GM23338 (cell line): ENCODE data around the gene XAB2. TPM values are rescaled to one million over a fixed set of nuclear protein-coding genes. Genes with fewer than 3 reads are reported as not detected.

ENCODE experiments used
- ATAC-seq: fragments of 200-7000 bp; cut with Tn5 transposase; 3 replicates; pipeline ENCODE4 v1.9.1; 2020
- DNase-seq: peaks from one replicate; pipeline ENCODE4 v3.0.0-alpha.2; 2015; ENCODE audit warnings: low spot score
- H2AFZ ChIP-seq: fragments of 200-600 bp; sonication (generic); 2 replicates; pipeline ENCODE4 v1.8.0; 2016; ENCODE audit warnings: antibody characterized with exemption, mild to moderate bottlenecking, moderate library complexity
- H3F3A ChIP-seq: fragments of 200-600 bp; sonication (generic); replicated peaks from 2 replicates; pipeline ENCODE4 v1.8.0; 2017; ENCODE audit warnings: antibody characterized with exemption, mixed run types, low read depth
- H3K27ac ChIP-seq: fragments of 200-600 bp; sonication (generic); 2 replicates; pipeline ENCODE4 v1.6.1; 2016; ENCODE audit warnings: low read depth
- H3K27me3 ChIP-seq: fragments of 200-600 bp; sonication (generic); 2 replicates; pipeline ENCODE4 v1.8.0; 2016; ENCODE audit warnings: mild to moderate bottlenecking, mixed run types, moderate library complexity; ENCODE audit not compliant: insufficient read depth
- H3K36me3 ChIP-seq: fragments of 200-600 bp; sonication (generic); 2 replicates; pipeline ENCODE4 v1.8.0; 2016; ENCODE audit warnings: mild to moderate bottlenecking; ENCODE audit not compliant: insufficient read depth
- H3K4me1 ChIP-seq: fragments of 200-600 bp; sonication (generic); 2 replicates; pipeline ENCODE4 v1.8.0; 2016; ENCODE audit warnings: mild to moderate bottlenecking, moderate library complexity; ENCODE audit not compliant: insufficient read depth
- H3K4me2 ChIP-seq: fragments of 200-600 bp; sonication (generic); 2 replicates; pipeline ENCODE4 v1.7.1; 2017; ENCODE audit warnings: mixed run types
- H3K4me3 ChIP-seq: fragments of 200-600 bp; sonication (generic); 2 replicates; pipeline ENCODE4 v1.6.1; 2016; ENCODE audit warnings: mixed run types
- H3K79me2 ChIP-seq: fragments of 200-600 bp; sonication (generic); replicated peaks from 2 replicates; pipeline ENCODE4 v1.8.0; 2017; ENCODE audit warnings: mild to moderate bottlenecking; ENCODE audit not compliant: insufficient read depth
- H3K9me2 ChIP-seq: fragments of 200-600 bp; sonication (generic); 2 replicates; pipeline ENCODE4 v1.8.0; 2017; ENCODE audit not compliant: insufficient read depth
- H4K20me1 ChIP-seq: fragments of 200-600 bp; sonication (generic); replicated peaks from 2 replicates; pipeline ENCODE4 v1.8.0; 2017; ENCODE audit warnings: mild to moderate bottlenecking; ENCODE audit not compliant: insufficient read depth
- H3K27ac Mint-ChIP-seq: 2 replicates; pipeline ENCODE4 v1.8.0; 2020; ENCODE audit warnings: inconsistent platforms, mild to moderate bottlenecking, moderate library complexity, mixed read lengths
- H3K27me3 Mint-ChIP-seq: 3 replicates; pipeline ENCODE4 v1.8.0; 2022; ENCODE audit warnings: low read depth, mild to moderate bottlenecking, moderate library complexity, mixed read lengths, inconsistent platforms; ENCODE audit not compliant: insufficient read depth, poor library complexity
- H3K36me3 Mint-ChIP-seq: 3 replicates; pipeline ENCODE4 v1.8.0; 2021; ENCODE audit warnings: low read depth, mild to moderate bottlenecking, inconsistent platforms, moderate library complexity, mixed read lengths
- H3K4me1 Mint-ChIP-seq: 3 replicates; pipeline ENCODE4 v1.8.0; 2020; ENCODE audit warnings: mild to moderate bottlenecking, inconsistent platforms, mixed read lengths
- H3K4me3 Mint-ChIP-seq: 3 replicates; pipeline ENCODE4 v1.8.0; 2021; ENCODE audit warnings: moderate library complexity, mild to moderate bottlenecking, inconsistent platforms, mixed read lengths
- H3K9me3 Mint-ChIP-seq: 3 replicates; pipeline ENCODE4 v1.8.0; 2020; ENCODE audit warnings: moderate library complexity, mild to moderate bottlenecking, inconsistent platforms, mixed read lengths
- CREB1 ChIP-seq: fragments of 250-450 bp; sonication (Bioruptor Pico); IDR thresholded peaks from 2 replicates; pipeline ENCODE4 v1.5.0; 2020; ENCODE audit warnings: low read depth, mild to moderate bottlenecking, moderate library complexity
- EZH2 ChIP-seq: fragments of 200-600 bp; sonication (generic); IDR thresholded peaks from one replicate; pipeline ENCODE4 v1.8.0; 2017; ENCODE audit warnings: antibody characterized with exemption, mild to moderate bottlenecking, low read depth; ENCODE audit not compliant: unreplicated experiment
- EZH2phosphoT487 ChIP-seq: fragments of 200-600 bp; sonication (generic); IDR thresholded peaks from one replicate; pipeline ENCODE4 v1.8.1; 2018; ENCODE audit warnings: antibody characterized with exemption; ENCODE audit not compliant: unreplicated experiment
- JUNB ChIP-seq: IDR thresholded peaks from one replicate; pipeline ENCODE4 v1.6.1; 2016; ENCODE audit warnings: antibody characterized with exemption; ENCODE audit not compliant: unreplicated experiment
- NANOG ChIP-seq: IDR thresholded peaks from 2 replicates; pipeline ENCODE4 v1.6.1; 2016; ENCODE audit warnings: antibody characterized with exemption, borderline replicate concordance
- POLR2AphosphoS5 ChIP-seq: IDR thresholded peaks from 2 replicates; pipeline ENCODE4 v1.6.1; 2016; ENCODE audit warnings: antibody characterized with exemption, low read depth
- STAT1 ChIP-seq: IDR thresholded peaks from one replicate; pipeline ENCODE4 v1.6.1; 2016; ENCODE audit warnings: antibody characterized with exemption; ENCODE audit not compliant: unreplicated experiment
- ZNF114 ChIP-seq: fragments of 250-450 bp; sonication (Bioruptor Pico); IDR thresholded peaks from 2 replicates; pipeline ENCODE4 v1.5.0; 2020; ENCODE audit warnings: mild to moderate bottlenecking, moderate library complexity
- ZNF331 ChIP-seq: fragments of 250-450 bp; sonication (Bioruptor Pico); IDR thresholded peaks from 2 replicates; pipeline ENCODE4 v1.5.0; 2020; ENCODE audit warnings: low read depth, mild to moderate bottlenecking, moderate library complexity
- polyA plus RNA-seq: library from polyadenylated mRNA; unstranded; fragments of >200 nt; fragmentation: Nextera tagmentation; extraction: Ambion mirVana; gene quantifications from 2 replicates; pipeline ENCODE4 v1.2.1, GENCODE V29; 2016
- total RNA-seq: library from RNA; depleted of rRNA; stranded (reverse); fragments of >200 nt; shearing (Covaris generic); gene quantifications from 2 replicates; pipeline ENCODE4 v1.2.3, GENCODE V29; 2014
- TF ChIP-seq, protein P1 (sequence below): fragments of 250-450 bp; sonication (Bioruptor Pico); IDR thresholded peaks from 2 replicates; pipeline ENCODE4 v1.5.0; 2020; ENCODE audit warnings: mild to moderate bottlenecking, moderate library complexity
- TF ChIP-seq, protein P2 (sequence below): IDR thresholded peaks from one replicate; pipeline ENCODE4 v1.6.1; 2018; ENCODE audit warnings: antibody characterized with exemption; ENCODE audit not compliant: unreplicated experiment
- TF ChIP-seq, protein P3 (sequence below): IDR thresholded peaks from 2 replicates; pipeline ENCODE4 v1.6.1; 2016; ENCODE audit warnings: antibody characterized with exemption
- TF ChIP-seq, protein P4 (sequence below), 2 experiments: fragments of 200-600 bp in 1 of 2; sonication (generic) in 1 of 2; conservative IDR thresholded peaks; 2 replicates each; pipeline versions ENCODE4 v1.5.1 to v1.6.1; 2016 to 2017; ENCODE audit warnings: antibody characterized with exemption in 2 of 2, low read depth in 2 of 2, mild to moderate bottlenecking in 2 of 2, moderate library complexity in 1 of 2

XAB2 gene
- total and polyA plus RNA-seq, 2 experiments from 2014 or later = 18.4 to 69.0 TPM

DNA sequence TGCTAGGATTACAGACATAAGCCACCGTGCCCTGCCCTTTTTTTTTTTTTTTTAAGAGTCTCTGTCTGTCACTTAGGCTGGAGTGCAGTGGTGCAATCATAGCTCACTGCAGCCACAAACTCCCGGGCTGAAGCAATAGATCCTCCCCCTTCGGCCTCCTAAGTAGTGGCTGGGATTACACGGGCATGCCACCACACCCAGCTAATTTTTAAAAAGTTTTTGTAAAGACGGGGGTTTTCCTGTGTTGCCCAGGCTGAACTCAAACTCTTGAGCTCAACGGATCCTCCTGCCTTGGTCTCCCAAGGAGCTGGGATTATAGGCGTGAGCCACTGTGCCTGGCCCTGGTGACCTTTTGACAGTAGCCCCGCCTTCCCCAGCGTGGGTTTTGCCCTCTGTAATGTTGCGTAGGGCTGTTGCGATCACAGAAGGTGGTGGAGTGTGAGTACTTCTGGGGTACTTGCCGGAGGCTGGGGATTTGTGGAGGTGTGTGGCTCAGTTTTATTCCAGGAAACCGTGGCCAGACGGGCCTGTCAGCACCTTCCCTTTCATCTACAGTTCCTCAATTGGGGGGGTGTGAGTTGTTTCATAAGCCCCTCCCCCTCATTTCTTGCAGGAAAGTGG, 27.9 kb upstream of the XAB2 start:
- H3K27me3 ChIP-seq = peaks cover 20% of the 10 kb centered on the region
- H3K27ac ChIP-seq = no peak overlapping the region
- Mint-ChIP-seq H3K9me3 (0 out of 3 replicates have a peak, but pooled peaks cover 3% of the 10 kb centered on the region), H3K27me3 (peaks cover 21% of the 10 kb centered on the region), H3K4me3 (no peak overlapping the region), H3K4me1 (peaks cover 5% of the 10 kb centered on the region; the same call in 1 of the 3 replicates), H3K36me3 (no peaks in the 10 kb centered on the region), H3K27ac (no peak overlapping the region)
- H3K4me3 ChIP-seq = no peak overlapping the region
- no peaks in the 10 kb centered on the region for H3K79me2 ChIP-seq
- no peak overlapping the region for H3K4me2 ChIP-seq
- DNase-seq = no peak
- TF ChIP-seq NANOG (no peak), ZNF331 (CRISPR knock-in tag) (no peak), CREB1 (no peak), EZH2 (no peak), JUNB (no peak), ZNF114 (CRISPR knock-in tag) (no peak), STAT1 (no peak), EZH2phosphoT487 (no peak), POLR2AphosphoS5 (no peak)
- TF ChIP-seq, protein P1, sequence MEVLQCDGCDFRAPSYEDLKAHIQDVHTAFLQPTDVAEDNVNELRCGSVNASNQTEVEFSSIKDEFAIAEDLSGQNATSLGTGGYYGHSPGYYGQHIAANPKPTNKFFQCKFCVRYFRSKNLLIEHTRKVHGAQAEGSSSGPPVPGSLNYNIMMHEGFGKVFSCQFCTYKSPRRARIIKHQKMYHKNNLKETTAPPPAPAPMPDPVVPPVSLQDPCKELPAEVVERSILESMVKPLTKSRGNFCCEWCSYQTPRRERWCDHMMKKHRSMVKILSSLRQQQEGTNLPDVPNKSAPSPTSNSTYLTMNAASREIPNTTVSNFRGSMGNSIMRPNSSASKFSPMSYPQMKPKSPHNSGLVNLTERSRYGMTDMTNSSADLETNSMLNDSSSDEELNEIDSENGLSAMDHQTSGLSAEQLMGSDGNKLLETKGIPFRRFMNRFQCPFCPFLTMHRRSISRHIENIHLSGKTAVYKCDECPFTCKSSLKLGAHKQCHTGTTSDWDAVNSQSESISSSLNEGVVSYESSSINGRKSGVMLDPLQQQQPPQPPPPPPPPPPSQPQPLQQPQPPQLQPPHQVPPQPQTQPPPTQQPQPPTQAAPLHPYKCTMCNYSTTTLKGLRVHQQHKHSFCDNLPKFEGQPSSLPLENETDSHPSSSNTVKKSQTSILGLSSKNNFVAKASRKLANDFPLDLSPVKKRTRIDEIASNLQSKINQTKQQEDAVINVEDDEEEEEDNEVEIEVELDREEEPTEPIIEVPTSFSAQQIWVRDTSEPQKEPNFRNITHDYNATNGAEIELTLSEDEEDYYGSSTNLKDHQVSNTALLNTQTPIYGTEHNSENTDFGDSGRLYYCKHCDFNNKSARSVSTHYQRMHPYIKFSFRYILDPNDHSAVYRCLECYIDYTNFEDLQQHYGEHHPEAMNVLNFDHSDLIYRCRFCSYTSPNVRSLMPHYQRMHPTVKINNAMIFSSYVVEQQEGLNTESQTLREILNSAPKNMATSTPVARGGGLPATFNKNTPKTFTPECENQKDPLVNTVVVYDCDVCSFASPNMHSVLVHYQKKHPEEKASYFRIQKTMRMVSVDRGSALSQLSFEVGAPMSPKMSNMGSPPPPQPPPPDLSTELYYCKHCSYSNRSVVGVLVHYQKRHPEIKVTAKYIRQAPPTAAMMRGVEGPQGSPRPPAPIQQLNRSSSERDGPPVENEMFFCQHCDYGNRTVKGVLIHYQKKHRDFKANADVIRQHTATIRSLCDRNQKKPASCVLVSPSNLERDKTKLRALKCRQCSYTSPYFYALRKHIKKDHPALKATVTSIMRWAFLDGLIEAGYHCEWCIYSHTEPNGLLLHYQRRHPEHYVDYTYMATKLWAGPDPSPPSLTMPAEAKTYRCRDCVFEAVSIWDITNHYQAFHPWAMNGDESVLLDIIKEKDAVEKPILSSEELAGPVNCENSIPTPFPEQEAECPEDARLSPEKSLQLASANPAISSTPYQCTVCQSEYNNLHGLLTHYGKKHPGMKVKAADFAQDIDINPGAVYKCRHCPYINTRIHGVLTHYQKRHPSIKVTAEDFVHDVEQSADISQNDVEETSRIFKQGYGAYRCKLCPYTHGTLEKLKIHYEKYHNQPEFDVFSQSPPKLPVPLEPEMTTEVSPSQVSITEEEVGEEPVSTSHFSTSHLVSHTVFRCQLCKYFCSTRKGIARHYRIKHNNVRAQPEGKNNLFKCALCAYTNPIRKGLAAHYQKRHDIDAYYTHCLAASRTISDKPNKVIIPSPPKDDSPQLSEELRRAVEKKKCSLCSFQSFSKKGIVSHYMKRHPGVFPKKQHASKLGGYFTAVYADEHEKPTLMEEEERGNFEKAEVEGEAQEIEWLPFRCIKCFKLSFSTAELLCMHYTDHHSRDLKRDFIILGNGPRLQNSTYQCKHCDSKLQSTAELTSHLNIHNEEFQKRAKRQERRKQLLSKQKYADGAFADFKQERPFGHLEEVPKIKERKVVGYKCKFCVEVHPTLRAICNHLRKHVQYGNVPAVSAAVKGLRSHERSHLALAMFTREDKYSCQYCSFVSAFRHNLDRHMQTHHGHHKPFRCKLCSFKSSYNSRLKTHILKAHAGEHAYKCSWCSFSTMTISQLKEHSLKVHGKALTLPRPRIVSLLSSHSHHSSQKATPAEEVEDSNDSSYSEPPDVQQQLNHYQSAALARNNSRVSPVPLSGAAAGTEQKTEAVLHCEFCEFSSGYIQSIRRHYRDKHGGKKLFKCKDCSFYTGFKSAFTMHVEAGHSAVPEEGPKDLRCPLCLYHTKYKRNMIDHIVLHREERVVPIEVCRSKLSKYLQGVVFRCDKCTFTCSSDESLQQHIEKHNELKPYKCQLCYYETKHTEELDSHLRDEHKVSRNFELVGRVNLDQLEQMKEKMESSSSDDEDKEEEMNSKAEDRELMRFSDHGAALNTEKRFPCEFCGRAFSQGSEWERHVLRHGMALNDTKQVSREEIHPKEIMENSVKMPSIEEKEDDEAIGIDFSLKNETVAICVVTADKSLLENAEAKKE (CRISPR knock-in tag) = no peak
- TF ChIP-seq, protein P2, sequence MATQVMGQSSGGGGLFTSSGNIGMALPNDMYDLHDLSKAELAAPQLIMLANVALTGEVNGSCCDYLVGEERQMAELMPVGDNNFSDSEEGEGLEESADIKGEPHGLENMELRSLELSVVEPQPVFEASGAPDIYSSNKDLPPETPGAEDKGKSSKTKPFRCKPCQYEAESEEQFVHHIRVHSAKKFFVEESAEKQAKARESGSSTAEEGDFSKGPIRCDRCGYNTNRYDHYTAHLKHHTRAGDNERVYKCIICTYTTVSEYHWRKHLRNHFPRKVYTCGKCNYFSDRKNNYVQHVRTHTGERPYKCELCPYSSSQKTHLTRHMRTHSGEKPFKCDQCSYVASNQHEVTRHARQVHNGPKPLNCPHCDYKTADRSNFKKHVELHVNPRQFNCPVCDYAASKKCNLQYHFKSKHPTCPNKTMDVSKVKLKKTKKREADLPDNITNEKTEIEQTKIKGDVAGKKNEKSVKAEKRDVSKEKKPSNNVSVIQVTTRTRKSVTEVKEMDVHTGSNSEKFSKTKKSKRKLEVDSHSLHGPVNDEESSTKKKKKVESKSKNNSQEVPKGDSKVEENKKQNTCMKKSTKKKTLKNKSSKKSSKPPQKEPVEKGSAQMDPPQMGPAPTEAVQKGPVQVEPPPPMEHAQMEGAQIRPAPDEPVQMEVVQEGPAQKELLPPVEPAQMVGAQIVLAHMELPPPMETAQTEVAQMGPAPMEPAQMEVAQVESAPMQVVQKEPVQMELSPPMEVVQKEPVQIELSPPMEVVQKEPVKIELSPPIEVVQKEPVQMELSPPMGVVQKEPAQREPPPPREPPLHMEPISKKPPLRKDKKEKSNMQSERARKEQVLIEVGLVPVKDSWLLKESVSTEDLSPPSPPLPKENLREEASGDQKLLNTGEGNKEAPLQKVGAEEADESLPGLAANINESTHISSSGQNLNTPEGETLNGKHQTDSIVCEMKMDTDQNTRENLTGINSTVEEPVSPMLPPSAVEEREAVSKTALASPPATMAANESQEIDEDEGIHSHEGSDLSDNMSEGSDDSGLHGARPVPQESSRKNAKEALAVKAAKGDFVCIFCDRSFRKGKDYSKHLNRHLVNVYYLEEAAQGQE = no peak
- TF ChIP-seq, protein P3, sequence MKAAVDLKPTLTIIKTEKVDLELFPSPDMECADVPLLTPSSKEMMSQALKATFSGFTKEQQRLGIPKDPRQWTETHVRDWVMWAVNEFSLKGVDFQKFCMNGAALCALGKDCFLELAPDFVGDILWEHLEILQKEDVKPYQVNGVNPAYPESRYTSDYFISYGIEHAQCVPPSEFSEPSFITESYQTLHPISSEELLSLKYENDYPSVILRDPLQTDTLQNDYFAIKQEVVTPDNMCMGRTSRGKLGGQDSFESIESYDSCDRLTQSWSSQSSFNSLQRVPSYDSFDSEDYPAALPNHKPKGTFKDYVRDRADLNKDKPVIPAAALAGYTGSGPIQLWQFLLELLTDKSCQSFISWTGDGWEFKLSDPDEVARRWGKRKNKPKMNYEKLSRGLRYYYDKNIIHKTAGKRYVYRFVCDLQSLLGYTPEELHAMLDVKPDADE = no peak
- TF ChIP-seq, protein P4, sequence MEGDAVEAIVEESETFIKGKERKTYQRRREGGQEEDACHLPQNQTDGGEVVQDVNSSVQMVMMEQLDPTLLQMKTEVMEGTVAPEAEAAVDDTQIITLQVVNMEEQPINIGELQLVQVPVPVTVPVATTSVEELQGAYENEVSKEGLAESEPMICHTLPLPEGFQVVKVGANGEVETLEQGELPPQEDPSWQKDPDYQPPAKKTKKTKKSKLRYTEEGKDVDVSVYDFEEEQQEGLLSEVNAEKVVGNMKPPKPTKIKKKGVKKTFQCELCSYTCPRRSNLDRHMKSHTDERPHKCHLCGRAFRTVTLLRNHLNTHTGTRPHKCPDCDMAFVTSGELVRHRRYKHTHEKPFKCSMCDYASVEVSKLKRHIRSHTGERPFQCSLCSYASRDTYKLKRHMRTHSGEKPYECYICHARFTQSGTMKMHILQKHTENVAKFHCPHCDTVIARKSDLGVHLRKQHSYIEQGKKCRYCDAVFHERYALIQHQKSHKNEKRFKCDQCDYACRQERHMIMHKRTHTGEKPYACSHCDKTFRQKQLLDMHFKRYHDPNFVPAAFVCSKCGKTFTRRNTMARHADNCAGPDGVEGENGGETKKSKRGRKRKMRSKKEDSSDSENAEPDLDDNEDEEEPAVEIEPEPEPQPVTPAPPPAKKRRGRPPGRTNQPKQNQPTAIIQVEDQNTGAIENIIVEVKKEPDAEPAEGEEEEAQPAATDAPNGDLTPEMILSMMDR (conservative IDR thresholded peaks at IDR 0.05; ENCODE audit: low read depth in 2 of 2) = no peak
- no peaks in the 10 kb centered on the region for H3K36me3 ChIP-seq
- no peaks in the 10 kb centered on the region for H4K20me1 ChIP-seq
- H3K4me1 ChIP-seq = no peaks in the 10 kb centered on the region
- H3K9me2 ChIP-seq = no peaks in the 10 kb centered on the region
- H2AFZ ChIP-seq = no peak overlapping the region
- no peaks in the 10 kb centered on the region for H3F3A ChIP-seq
- ATAC-seq = no peak; the same call in 2 of the 3 replicates
